Measurements from ENCODE around the gene CRTAC1.
"Not testable (repeated sequence)": the region's sequence is repeated elsewhere in the genome, so short reads cannot be mapped to it uniquely, and the experiment has no call there.

Gene CRTAC1

GRCh38 chr10:97849103-97849686, 181.2 kb downstream of the CRTAC1 start:
- Mint-ChIP-seq H3K27ac (peak overlapping the region in 1 of 2 donors; percentile 81), H3K4me1 (peaks cover 40% of the 10 kb centered on the region), H3K27me3 (no peaks in the 10 kb centered on the region), H3K9me3 (no peaks in the 10 kb centered on the region), H3K4me3 (peak overlapping the region; percentile 80 to 84)
- ATAC-seq (peak; percentile 40), DNase-seq (no peak)

- Mint-ChIP-seq H3K27ac (no peak overlapping the region), H3K4me1 (peaks cover 24% of the 10 kb centered on the region), H3K9me3 (no peaks in the 10 kb centered on the region), H3K27me3 (no peaks in the 10 kb centered on the region), H3K4me3 (no peak overlapping the region)
- ATAC-seq (no peak), DNase-seq (no peak)
Measured at GRCh38 chr10:97844678-97845077, 185.7 kb downstream of the CRTAC1 start.

GRCh38 chr10:97843972-97844371, 186.4 kb downstream of the CRTAC1 start:
- ATAC-seq, H3K4me3 Mint-ChIP-seq, H3K27ac Mint-ChIP-seq, H3K9me3 Mint-ChIP-seq, DNase-seq, H3K27me3 Mint-ChIP-seq: not testable (repeated sequence)
- H3K4me1 Mint-ChIP-seq, result peaks cover 19% of the 10 kb centered on the region

GRCh38 chr10:97843281-97843671, 187.1 kb downstream of the CRTAC1 start:
- Mint-ChIP-seq H3K4me3 (no peak overlapping the region), H3K27me3 (no peaks in the 10 kb centered on the region), H3K27ac (no peak overlapping the region), H3K4me1 (peaks cover 15% of the 10 kb centered on the region), H3K9me3 (no peaks in the 10 kb centered on the region)
- ATAC-seq (no peak), DNase-seq (no peak)

- no peak overlapping the region for H3K4me3 Mint-ChIP-seq
Measured at GRCh38 chr10:97842656-97843280, 187.7 kb downstream of the CRTAC1 start.

GRCh38 chr10:97842114-97842513, 188.3 kb downstream of the CRTAC1 start:
- H3K27ac Mint-ChIP-seq, H3K9me3 Mint-ChIP-seq, ATAC-seq, H3K4me3 Mint-ChIP-seq, H3K27me3 Mint-ChIP-seq, DNase-seq: not testable (repeated sequence)
- H3K4me1 Mint-ChIP-seq, result peaks cover 15% of the 10 kb centered on the region

More at GRCh38 chr10:97842656-97843280, 187.7 kb downstream of the CRTAC1 start:
- DNase-seq (no peak), ATAC-seq (no peak)
- Mint-ChIP-seq H3K9me3 (no peaks in the 10 kb centered on the region), H3K4me1 (peaks cover 15% of the 10 kb centered on the region), H3K27ac (no peak overlapping the region), H3K27me3 (no peaks in the 10 kb centered on the region)

GRCh38 chr10:97841166-97841565, 189.3 kb downstream of the CRTAC1 start:
- ATAC-seq, H3K27ac Mint-ChIP-seq, H3K9me3 Mint-ChIP-seq, DNase-seq, H3K27me3 Mint-ChIP-seq, H3K4me3 Mint-ChIP-seq: not testable (repeated sequence)
- H3K4me1 Mint-ChIP-seq, result peaks cover 15% of the 10 kb centered on the region

- H3K4me1 Mint-ChIP-seq, result peaks cover 15% of the 10 kb centered on the region
- no peak overlapping the region for H3K27ac Mint-ChIP-seq
- no peak overlapping the region for H3K4me3 Mint-ChIP-seq
- no peaks in the 10 kb centered on the region for H3K27me3 Mint-ChIP-seq
- peaks cover 0 to 12% of the 10 kb centered on the region in 2 donors for H3K9me3 Mint-ChIP-seq
- DNase-seq (no peak), ATAC-seq (no peak)
Measured at GRCh38 chr10:97838091-97838490, 192.3 kb downstream of the CRTAC1 start.

- Mint-ChIP-seq H3K4me3 (no peak overlapping the region), H3K27me3 (no peaks in the 10 kb centered on the region), H3K9me3 (peaks cover 0 to 12% of the 10 kb centered on the region in 2 donors), H3K4me1 (peaks cover 10% of the 10 kb centered on the region), H3K27ac (no peak overlapping the region)
- DNase-seq, result no peak
- no peak for ATAC-seq
Measured at GRCh38 chr10:97836446-97836845, 194.0 kb downstream of the CRTAC1 start.

- peaks cover 0 to 4% of the 10 kb centered on the region in 2 donors for H3K9me3 Mint-ChIP-seq
- peak overlapping the region in 1 of 2 donors; percentile 46 for H3K27ac Mint-ChIP-seq
- H3K4me1 Mint-ChIP-seq, result peaks cover 26% of the 10 kb centered on the region
- H3K27me3 Mint-ChIP-seq, result no peaks in the 10 kb centered on the region
- DNase-seq, result no peak
- no peak for ATAC-seq
- no peak overlapping the region for H3K4me3 Mint-ChIP-seq
Measured at GRCh38 chr10:97831259-97831658, 199.2 kb downstream of the CRTAC1 start.

GRCh38 chr10:97830064-97830463, 200.4 kb downstream of the CRTAC1 start:
- no peak overlapping the region for H3K4me3 Mint-ChIP-seq
- no peaks in the 10 kb centered on the region for H3K27me3 Mint-ChIP-seq
- H3K9me3 Mint-ChIP-seq, result no peaks in the 10 kb centered on the region
- H3K27ac Mint-ChIP-seq, result peak overlapping the region in 1 of 2 donors; percentile 68
- peaks cover 26% of the 10 kb centered on the region for H3K4me1 Mint-ChIP-seq
- ATAC-seq (no peak), DNase-seq (no peak)

GRCh38 chr10:97828721-97829120, 201.7 kb downstream of the CRTAC1 start:
- no peaks in the 10 kb centered on the region for H3K9me3 Mint-ChIP-seq
- no peak for DNase-seq
- H3K4me3 Mint-ChIP-seq, result no peak overlapping the region
- H3K27ac Mint-ChIP-seq, result no peak overlapping the region
- H3K4me1 Mint-ChIP-seq, result peaks cover 26% of the 10 kb centered on the region
- no peaks in the 10 kb centered on the region for H3K27me3 Mint-ChIP-seq
- ATAC-seq, result peak; percentile 61

GRCh38 chr10:97827702-97828291, 202.6 kb downstream of the CRTAC1 start:
- Mint-ChIP-seq H3K4me1 (peaks cover 26% of the 10 kb centered on the region), H3K27ac (no peak overlapping the region), H3K27me3 (no peaks in the 10 kb centered on the region), H3K4me3 (no peak overlapping the region), H3K9me3 (no peaks in the 10 kb centered on the region)
- no peak for DNase-seq
- no peak for ATAC-seq

GRCh38 chr10:97826892-97827291, 203.5 kb downstream of the CRTAC1 start:
- ATAC-seq, result no peak

GRCh38 chr10:97825020-97825760, 205.2 kb downstream of the CRTAC1 start:
- Mint-ChIP-seq H3K4me3 (no peak overlapping the region), H3K9me3 (no peaks in the 10 kb centered on the region), H3K27ac (no peak overlapping the region), H3K27me3 (no peaks in the 10 kb centered on the region), H3K4me1 (peaks cover 23% of the 10 kb centered on the region)
- DNase-seq, result no peak
- no peak for ATAC-seq

More at GRCh38 chr10:97826892-97827291, 203.5 kb downstream of the CRTAC1 start:
- H3K4me1 Mint-ChIP-seq, result peaks cover 26% of the 10 kb centered on the region
- peak overlapping the region in 1 of 2 donors; percentile 50 for H3K27ac Mint-ChIP-seq
- no peak for DNase-seq
- no peak overlapping the region for H3K4me3 Mint-ChIP-seq
- H3K27me3 Mint-ChIP-seq, result no peaks in the 10 kb centered on the region
- no peaks in the 10 kb centered on the region for H3K9me3 Mint-ChIP-seq

GRCh38 chr10:97823734-97824133, 206.7 kb downstream of the CRTAC1 start:
- Mint-ChIP-seq H3K9me3 (no peaks in the 10 kb centered on the region), H3K27me3 (no peaks in the 10 kb centered on the region), H3K4me1 (peaks cover 9% of the 10 kb centered on the region), H3K4me3 (no peak overlapping the region), H3K27ac (no peak overlapping the region)
- ATAC-seq (no peak), DNase-seq (no peak)
